Right renal pelvis (tissue), 4 donors: ENCODE data around the gene FNDC5. TPM values are rescaled to one million over a fixed set of nuclear protein-coding genes. Genes with fewer than 3 reads are reported as not detected.

Experiments used
- DNase-seq, 4 donors: peaks; one replicate each; pipeline ENCODE4 v3.0.0-alpha.2; 2013; ENCODE audit warnings: low read depth in 4 of 4, low spot score in 3 of 4, missing footprints in 1 of 4
- polyA plus RNA-seq, 4 donors: library from polyadenylated mRNA; unstranded; fragments of 120-200 nt; gene quantifications; one replicate each; pipeline ENCODE4 v1.2.1, GENCODE V29; 2013; ENCODE audit not compliant: insufficient read length in 4 of 4

The FNDC5 gene
- polyA plus RNA-seq, 4 donors: 45.3 to 60.8 (median 50.7) TPM

DNA sequence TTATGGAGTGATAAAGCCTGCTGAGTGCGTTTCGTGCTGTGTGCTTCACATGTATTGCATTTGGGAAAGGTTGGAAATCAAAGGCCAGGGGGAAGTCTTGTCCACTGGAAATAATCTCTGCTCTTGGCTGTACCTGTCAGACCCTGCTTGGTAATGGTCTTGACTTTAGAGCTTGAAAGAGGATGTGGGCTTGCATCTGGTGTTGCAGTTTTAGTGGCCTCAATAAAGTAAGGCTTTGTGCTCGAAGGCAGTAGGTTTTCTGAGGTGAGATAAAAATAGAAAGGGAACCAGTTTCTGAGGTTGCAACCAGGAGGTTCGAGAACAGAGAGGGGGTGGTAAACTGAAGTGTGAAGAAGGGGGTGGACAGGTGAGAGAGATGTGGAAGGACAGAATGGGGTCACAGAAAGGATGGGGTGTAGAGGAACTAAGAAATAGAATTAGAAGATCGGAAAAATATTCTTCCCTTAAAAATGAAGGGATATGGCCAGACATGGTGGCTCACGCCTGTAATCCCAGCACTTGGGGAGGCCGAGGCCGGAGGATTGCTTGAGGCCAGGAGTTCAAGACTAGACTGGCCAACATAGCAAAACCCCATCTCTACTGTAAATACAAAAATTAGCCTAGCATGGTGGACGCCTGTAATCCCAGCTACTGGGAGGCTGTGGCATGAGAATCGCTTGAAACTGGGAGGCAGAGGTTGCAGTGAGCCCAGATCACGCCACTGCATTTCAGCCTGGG is 51.7 kb downstream of the FNDC5 start:
- DNase-seq: peak in 1 of 4 donors; percentile 7

DNA sequence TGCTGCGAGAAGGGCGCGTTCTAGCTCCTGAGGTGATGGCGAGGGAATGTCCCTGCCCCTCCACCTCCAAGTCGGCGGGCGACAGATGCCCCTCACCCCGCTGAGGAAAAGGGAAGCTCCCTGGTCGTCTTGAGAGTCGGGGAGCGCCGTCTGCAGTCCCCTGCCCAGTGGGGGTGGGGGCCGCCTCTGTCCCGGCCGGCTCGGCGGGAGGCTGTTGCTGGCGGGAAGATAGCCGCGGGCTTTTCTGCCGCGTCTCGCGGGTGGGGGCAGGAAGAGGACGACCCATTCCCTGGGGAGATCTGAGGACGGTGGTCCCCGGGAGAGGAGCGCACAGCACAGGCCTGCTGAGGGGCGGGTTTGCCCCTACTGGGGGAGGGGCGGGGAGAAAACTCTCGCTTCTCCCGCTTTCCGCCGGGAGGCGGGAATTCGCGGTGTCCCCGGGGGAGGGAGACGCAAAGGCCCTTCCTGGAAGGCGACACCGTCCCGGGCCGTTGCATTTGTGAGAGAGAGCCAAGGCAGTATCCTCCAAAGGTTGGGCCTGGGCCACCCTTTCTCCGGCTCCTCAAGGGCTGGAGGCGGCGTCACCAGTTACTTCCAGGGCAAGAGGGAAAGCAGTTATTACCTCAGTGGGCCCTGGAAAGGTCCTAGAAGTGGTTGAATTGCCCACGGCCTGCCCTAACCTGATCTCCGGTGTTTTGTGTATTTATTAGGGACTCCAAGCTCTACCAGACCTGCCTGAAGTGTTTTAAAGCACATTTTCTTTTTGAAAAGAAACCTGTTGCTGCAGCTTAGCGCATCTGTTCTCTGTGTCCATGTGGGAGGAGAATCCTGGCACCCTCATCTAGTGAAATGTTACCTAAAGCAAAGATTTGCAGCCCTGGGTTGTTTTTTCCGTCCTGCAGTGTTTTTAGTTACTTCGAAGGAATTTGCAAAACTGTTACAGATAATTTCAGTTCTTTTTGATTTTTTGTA is 52.6 kb downstream of the FNDC5 start:
- peak; percentile 66 to 78 (median 70) for DNase-seq

DNA sequence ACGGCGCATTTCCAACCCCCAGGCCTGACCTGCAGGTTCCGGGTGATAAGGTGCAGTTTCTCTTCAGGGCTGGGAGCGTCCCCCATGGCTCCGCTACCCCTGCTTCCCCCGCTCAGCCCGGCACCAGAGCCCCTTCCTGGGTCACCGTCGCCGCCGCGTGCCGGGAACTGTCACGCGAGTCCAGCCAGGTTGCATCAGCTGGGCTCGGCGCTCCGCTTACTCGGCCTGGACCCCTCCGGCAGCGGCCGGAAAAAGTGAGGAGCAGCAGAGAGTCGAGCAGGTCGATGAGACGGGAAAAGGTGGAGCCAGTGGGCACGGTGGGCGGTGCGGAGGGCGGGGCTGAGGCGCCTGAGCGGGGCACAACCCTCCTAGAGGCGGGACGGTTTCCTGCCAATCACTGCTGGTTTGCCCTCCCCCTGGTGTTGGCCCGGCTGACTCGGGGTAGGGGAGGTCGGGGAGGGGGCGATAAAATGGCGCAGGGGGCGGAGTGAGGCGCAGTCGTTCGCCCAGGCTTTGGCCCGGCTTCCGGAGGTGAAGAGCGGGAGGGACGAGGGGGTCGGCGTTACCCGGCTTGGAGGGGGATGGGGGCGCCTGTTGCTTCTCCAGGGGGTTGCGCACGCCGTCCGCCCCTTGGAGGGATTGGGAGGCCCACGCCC is 53.4 kb downstream of the FNDC5 start, which contains the start of the genes S100PBP and YARS1:
Gene S100PBP (plus strand): TSS at position 495 of the 656 bp plus-strand sequence. CDS start 8,447 bp downstream, outside the sequence.
Gene YARS1 (minus strand): TSS at position 200 of the 656 bp plus-strand sequence. CDS start 114 bp downstream, at position 86.
- DNase-seq: peak; percentile 94 to 97 (median 95)

DNA sequence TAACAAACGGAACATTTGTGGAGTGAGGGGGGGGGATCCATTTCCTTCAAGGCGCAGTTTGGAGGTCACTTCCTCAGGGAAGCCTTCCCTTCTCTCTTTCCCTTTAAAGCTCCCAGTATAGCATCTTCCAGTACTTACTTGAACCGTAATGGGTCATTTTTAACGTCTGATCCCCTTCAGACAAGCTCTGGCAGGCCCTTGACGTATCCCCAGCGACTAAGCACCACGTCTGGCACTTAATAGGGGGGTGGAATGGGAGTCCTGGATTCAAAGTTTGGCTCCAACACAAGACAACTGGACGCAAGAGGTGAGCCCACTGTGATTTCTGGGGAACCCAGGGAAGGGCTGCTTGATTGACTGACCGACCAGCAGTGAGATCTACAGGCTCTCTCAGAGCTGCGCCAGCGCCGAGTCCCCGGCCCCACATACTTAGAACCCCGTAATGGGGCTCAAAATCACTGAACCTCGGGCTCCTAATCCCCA is 54.0 kb downstream of the FNDC5 start:
- no peak for DNase-seq

DNA sequence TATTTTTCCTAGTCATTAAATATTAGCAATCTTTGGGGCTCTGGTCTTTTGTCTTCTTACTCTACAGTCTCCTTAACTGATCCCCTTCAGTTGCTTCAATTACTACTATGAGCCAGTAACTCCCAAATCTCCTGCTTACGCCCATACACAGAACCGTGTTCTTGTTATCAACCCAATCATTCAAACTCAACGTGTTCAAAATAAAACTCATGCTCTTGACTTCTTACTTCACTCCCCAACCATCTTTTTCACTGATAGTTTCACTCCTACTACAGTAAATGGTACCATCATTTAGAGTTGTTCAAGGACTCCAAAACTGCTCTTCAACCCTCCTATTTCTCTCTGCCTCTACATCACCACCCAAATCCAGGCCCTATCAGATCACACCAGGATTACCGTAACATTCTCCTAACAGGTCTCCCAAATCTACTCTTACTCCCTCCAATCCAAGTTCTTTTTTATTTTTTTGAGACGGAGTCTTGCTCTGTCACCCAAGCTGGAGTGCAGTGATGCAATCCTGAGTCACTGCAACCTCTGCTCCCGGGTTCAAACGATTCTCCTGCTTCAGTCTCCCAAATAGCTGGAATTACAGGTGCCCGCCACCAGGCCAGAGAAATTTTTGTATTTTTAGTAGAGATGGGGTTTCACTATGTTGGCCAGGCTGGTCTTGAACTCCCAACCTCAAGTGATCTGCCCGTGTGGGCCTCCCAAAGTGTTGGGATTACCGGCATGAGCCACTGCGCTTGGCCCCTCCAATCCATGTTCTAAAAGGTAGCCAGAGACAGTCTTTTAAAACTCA is 56.6 kb downstream of the FNDC5 start:
- no peak for DNase-seq

Other genes starting within 250 kb of the FNDC5 start
- gene ZBTB8OS, start 220.4 kb downstream of the FNDC5 start, polyA plus RNA-seq: 10 to 100 TPM; 28.8 to 37.8 (median 34.5) TPM
- gene RBBP4, start 219.7 kb downstream of the FNDC5 start, polyA plus RNA-seq: 100 to 1,000 TPM; 292 to 355 (median 335) TPM
- gene SYNC, start 168.1 kb downstream of the FNDC5 start, polyA plus RNA-seq: 1 to 10 TPM; 1.6 to 2.1 (median 1.7) TPM
- gene YARS1, start 53.6 kb downstream of the FNDC5 start, polyA plus RNA-seq: 10 to 100 TPM; 56.2 to 60.3 (median 59.1) TPM
- 10 to 100 TPM; 26.3 to 38.3 (median 32.9) TPM for gene S100PBP, start 53.3 kb downstream of the FNDC5 start, polyA plus RNA-seq
- 1 to 10 TPM in 1 of 4 donors, under 1 TPM in 3; 0.63 to 1.3 (median 0.72) TPM for gene HPCA, start 15.6 kb upstream of the FNDC5 start, polyA plus RNA-seq
- gene TMEM54, start 30.5 kb upstream of the FNDC5 start, polyA plus RNA-seq: 10 to 100 TPM in 2 of 4 donors, 1 to 10 TPM in 2; 7.5 to 11.6 (median 9.1) TPM
- 10 to 100 TPM; 17.6 to 19.5 (median 18.7) TPM for gene RNF19B, start 93.9 kb upstream of the FNDC5 start, polyA plus RNA-seq
- gene AK2, start 166.0 kb upstream of the FNDC5 start, polyA plus RNA-seq: 100 to 1,000 TPM; 200 to 220 (median 215) TPM
- gene AZIN2, start 210.2 kb upstream of the FNDC5 start, polyA plus RNA-seq: 1 to 10 TPM; 4.9 to 8.0 (median 6.9) TPM